NCI-H1105 (cell line): Measurements from ENCODE around the gene CLDN7.
A peak's percentile ranks its signal among the peaks of the same experiment; 100 is the strongest.

Experiments
- DNase-seq: peaks from one replicate; lab custom pipeline; 2025; lab: John Stamatoyannopoulos, UW

The CLDN7 gene, protein sequence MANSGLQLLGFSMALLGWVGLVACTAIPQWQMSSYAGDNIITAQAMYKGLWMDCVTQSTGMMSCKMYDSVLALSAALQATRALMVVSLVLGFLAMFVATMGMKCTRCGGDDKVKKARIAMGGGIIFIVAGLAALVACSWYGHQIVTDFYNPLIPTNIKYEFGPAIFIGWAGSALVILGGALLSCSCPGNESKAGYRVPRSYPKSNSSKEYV

GRCh38 chr17:7262192-7262934 is at the start of gene CLDN7:
Gene CLDN7, minus strand, starts transcription at chr17:7262478. Its CDS starts 435 bp downstream, at chr17:7262043.
- peak; percentile 96 for DNase-seq

DNA sequence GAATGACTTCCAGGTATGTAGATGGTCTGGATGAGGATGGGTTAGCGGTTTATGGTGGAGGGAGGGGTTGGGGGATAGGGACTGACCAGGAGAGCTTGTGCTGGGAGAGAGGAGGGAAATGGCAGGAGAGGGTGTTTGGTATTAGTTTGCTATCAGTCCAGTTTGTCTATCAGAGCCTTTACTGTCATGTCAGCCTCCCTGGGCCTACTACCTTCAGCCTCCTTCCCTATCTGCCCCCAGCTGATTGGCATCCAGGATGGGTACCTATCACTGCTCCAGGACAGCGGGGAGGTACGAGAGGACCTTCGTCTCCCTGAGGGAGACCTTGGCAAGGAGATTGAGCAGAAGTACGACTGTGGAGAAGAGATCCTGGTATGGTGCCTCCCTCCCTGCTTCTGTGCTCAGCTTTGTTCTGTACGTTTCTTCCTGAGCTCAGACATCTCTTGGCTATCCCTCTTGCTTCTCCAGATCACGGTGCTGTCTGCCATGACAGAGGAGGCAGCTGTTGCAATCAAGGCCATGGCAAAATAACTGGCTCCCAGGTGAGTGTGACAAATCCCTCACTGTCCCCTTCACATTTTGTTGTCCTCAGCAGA is 48.9 kb upstream of the CLDN7 start:
- no peak for DNase-seq

- DNase-seq = no peak
These were observed 47.4 kb upstream of the CLDN7 start for GRCh38 chr17:7309628-7310027.

DNA sequence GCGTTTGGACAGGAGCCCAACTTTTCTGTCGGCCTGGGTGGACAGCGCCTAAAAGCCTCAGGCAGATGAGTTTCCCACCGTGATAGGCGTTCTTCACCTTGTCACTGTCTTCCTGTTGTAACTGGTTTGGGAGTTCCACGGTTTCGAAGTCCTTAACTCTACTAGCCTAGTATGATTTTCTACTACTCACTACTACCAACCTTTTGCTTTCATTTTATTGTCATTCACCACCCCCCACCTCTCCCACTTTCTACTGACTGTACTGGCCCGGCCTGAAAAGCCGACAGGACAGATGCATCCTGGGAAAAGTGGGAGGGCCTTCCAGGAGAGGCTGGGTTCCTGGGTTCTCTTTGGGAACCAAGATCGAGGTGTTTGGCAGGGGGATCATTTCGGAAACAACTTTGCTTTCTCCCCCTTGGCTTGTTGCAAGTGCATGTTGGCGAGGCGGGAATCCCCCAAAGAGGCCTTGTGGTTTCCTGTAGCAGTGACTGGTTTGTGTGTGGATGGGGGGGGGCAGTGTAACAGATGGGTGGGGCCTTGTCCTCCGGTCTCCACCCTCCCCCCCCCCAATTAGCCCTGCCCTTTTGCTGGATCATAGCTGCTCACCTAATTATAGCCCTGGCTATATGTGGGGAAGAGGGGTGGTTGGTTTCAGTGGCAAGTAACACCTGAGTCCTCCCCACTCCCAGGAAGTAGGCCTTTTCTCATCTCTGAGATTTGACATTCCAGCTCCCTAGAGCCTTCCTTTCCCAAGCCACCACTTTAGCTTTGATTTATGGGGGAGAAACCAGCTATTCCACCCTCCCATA is 46.6 kb upstream of the CLDN7 start:
- peak; percentile 79 for DNase-seq

GRCh38 chr17:7307686-7308624 is 45.7 kb upstream of the CLDN7 start:
- no peak for DNase-seq

DNA sequence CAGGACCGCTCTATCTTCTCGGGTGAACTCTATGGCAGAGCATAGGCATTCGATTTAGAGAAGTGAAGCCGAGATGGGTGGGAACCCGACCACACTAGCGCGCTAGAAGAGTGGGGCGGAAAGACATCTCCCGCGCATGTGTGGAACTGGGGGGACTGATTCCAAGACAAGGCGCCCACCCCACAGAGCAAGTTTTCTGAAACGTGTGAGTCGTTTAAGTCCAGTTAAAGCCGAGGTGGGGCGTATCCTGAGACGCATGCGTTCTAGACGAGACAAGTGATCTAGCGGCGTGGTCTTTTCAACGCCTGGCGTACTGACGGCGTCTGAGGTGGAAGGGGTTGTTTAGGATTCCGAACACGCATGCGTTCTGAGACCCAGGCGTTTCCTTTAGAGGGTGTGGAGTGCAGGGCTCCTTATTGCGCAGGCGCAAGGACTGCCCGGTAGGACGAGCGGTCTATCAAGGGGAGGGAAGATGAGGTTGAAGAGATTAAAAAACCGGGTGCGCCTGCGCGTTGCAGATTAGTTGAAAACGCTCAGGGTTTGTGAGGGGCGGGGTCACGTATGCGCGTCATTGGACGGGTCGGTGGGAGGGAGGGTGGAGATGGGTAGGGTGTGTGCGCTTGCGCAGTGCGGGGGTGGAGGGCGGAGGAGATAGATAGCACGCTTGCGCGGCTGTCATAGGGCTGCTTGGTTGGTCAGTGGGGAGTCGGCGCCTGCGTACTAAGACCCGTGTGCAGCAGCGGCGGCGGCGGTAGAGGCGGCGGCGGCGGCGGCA is 44.8 kb upstream of the CLDN7 start, which contains the start of gene EIF5A:
Gene EIF5A (plus strand): TSS at position 718 of the 775 bp plus-strand sequence. CDS start 2,008 bp downstream, outside the sequence.
- peak; percentile 100 for DNase-seq

- no peak for DNase-seq
These were observed 41.9 kb upstream of the CLDN7 start for GRCh38 chr17:7304179-7304578.

- peak; percentile 93 for DNase-seq
These were observed 34.0 kb upstream of the CLDN7 start for GRCh38 chr17:7296189-7296861.

- no peak for DNase-seq
These were observed 33.2 kb upstream of the CLDN7 start for GRCh38 chr17:7295230-7296180.

- peak; percentile 93 for DNase-seq
These were observed 32.4 kb upstream of the CLDN7 start, which contains the start of gene YBX2 for GRCh38 chr17:7294614-7295153. Gene YBX2, minus strand, starts transcription at chr17:7294639. Its CDS starts 139 bp downstream, at chr17:7294500.

- DNase-seq = peak; percentile 63
These were observed 31.7 kb upstream of the CLDN7 start for GRCh38 chr17:7293816-7294613.

GRCh38 chr17:7293159-7293558 is 30.9 kb upstream of the CLDN7 start:
- DNase-seq = no peak

- DNase-seq = no peak
These were observed 30.5 kb upstream of the CLDN7 start for GRCh38 chr17:7292729-7293128.

- no peak for DNase-seq
These were observed 29.9 kb upstream of the CLDN7 start for GRCh38 chr17:7292194-7292593.

GRCh38 chr17:7290685-7291084 is 28.4 kb upstream of the CLDN7 start:
- no peak for DNase-seq

DNA sequence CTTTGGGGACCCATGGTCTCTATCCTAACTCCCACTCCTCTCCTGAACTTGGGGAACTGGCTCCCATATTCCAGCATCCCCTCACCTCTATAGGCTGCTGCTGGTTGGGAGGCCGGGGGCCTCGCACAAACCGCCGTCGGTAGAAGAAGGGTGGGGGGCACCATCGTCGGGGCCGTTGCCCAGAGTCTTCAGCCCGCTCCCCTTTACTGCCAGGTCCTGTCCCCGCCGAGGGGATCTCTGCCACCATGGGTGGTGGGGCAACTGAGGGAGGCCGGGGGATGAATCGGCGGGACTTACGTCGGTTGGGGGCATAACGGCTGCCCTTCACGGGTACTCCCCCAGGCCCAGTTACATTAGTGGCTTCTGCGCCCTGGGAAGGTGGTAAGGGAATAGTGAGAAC is 27.9 kb upstream of the CLDN7 start:
- no peak for DNase-seq
